NCI-H748 treated with DMSO at 0.1 percent for 48 hours (cell line): ENCODE data around the gene PARK7.
"Not testable (repeated sequence)": the region's sequence is repeated elsewhere in the genome, so short reads cannot be mapped to it uniquely, and the experiment has no call there.

Experiments used
- DNase-seq: peaks from one replicate; lab custom pipeline; 2025; lab: John Stamatoyannopoulos, UW

PARK7 gene

GRCh38 chr1:7943251-7943650, 18.3 kb upstream of the PARK7 start:
- no peak for DNase-seq

- no peak for DNase-seq
Observed at GRCh38 chr1:7948960-7949359, 12.6 kb upstream of the PARK7 start.

DNA sequence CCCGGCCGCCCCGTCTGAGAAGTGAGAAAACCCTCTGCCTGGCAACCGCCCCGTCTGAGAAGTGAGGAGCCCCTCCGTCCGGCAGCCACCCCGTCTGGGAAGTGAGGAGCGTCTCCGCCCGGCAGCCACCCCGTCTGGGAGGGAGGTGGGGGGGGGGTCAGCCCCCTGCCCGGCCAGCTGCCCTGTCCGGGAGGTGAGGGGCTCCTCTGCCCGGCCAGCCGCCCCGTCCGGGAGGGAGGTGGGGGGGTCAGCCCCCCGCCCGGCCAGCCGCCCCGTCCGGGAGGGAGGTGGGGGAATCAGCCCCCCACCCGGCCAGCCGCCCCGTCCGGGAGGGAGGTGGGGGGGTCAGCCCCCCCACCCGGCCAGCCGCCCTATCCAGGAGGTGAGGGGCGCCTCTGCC, 8.7 kb upstream of the PARK7 start:
- not testable (repeated sequence) for DNase-seq

DNA sequence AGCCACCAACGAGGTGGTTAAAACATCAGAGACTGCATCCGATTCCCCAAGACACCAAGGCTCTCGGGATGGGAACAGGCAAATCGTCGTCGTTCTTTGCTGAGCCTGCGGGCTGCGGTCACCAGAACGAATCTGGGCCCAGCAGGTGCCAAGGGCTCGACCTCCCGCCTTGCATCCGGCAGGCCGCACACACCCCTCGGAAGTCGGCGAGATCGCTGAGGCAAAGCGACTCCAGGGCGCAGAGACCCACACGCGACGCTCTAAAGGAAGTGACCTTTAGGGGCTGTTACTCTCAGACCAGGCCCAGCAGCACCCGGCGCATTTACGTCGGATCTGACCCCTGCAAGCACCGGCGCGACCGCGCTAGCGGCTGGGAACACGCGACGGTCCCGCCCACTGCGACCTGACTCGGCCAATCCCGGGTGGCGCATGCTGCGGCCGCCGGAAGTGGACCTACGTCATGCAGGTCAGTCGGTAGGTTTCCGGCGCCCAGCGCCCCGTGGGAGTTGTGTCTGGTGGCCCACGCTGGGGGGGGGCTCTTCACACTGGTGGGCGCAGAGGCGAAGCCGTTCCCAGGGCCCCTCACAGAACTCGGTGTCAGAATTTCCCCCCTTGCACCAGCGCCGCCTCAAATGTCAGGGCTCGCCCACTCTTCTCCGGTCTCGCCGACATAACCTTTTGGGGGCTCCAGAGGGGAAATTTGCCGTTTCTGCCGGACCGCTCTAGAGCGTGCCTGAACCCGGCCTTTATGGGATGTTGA, 7.5 kb upstream of the PARK7 start:
- DNase-seq, result peak; percentile 65

DNA sequence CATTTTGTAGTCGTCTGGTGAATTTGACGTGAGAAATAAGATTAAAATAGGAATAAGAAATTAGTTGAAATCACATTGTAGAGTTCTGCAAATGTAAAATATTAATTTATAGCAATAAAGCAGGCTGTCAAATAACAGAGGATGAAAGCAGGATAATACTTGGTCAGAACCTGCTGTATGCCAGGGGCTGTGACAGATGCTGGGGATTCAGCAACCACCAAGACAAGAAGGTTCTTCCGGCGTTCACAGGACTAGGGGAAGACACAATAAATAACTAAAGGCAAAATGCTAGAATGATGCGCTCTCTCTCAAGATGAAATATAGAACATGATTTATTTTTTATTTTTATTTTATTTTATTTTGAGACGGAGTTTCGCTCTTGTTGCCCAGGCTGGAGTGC, 6.8 kb upstream of the PARK7 start:
- no peak for DNase-seq

GRCh38 chr1:7956218-7957032, 5.1 kb upstream of the PARK7 start:
- no peak for DNase-seq

DNA sequence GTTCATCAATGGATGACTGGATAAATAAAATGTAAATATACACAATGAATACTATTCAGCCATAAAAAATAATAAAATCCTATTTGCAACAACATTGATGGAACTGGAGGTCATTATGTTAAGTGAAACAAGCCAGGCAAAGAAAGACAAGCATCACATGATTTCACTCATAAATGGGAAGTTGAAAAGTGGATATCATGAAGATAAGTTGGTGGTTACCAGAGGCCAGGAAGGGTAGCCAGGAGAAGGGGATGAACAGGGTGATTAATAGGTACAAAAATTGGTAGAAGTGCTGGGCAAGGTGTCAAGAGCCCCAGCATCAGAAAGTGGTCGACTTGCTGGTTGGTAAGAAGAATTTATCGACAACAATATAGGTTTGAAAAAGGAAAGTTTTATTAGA, 1.3 kb upstream of the PARK7 start:
- DNase-seq, result no peak

DNA sequence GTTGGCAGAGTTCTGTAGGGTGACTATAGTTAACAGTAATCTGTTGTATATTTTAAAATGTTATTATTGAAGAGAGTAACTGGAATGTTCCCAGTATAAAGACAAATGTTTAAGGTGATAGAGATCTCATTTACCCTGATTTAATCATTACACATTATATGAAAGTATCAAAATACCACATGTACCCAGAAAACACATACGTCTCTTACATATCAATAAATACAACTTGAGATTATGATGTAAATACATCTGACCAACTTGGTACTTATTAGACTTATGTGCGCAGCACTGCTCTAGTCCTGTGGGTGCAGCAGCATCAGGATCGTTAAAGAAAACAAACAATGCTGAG, 670 bp upstream of the PARK7 start:
- DNase-seq, result no peak

DNA sequence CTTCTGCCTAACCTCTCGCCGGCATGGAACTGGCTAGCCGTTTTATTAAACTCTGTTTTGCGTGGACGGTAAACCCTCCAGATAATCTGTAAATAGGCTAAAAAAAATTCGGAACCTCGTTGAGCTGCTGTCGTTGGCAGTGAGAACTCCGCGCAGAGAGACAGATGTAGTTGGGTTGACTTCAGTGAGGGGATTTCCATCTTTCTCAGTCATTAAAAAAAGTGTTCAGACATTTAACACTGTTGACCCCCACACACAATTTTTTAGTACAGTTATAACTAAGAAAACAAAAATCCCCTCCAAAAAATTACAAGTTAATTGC, 464 bp downstream of the PARK7 start:
- DNase-seq, result no peak

GRCh38 chr1:7962636-7963377, 1.3 kb downstream of the PARK7 start:
- no peak for DNase-seq

DNA sequence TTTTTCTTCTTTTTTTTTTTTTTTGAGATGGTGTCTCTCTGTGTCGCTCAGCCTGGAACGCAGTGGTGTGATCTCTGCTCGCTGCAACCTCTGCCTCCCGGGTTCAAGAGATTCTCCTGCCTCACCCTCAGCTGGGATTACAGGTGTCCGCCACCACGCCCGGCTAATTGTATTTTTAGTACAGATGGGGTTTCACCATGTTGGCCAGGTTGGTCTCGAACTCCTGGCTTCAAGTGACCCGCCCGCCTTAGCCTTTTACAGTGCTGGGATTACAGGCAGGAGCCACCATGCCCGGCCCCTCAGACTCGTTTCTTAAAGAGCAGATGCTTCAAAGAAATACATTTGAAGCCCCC, 1.8 kb downstream of the PARK7 start:
- DNase-seq, result not testable (repeated sequence)

GRCh38 chr1:7963841-7964240, 2.3 kb downstream of the PARK7 start:
- DNase-seq, result not testable (repeated sequence)

DNA sequence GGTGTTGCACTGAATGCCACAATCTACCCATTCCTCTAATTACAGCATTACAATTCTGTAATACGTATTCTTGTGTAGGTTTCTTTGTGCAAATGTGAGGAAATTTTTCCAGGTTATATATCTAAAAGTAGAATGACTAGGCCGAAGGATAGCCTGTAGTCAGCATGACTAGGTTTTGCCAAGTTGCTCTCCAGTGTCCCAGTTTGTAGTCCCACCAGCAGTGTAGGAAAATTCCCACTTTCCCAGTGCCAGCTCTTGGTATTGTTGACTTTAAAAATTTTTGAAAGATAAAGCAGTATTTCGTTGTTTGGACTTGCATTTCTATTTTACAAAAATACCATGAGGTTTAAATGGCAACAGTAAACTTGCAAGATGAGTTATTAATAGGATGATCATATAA, 3.0 kb downstream of the PARK7 start:
- no peak for DNase-seq

GRCh38 chr1:7967196-7967595, 5.7 kb downstream of the PARK7 start:
- no peak for DNase-seq

DNA sequence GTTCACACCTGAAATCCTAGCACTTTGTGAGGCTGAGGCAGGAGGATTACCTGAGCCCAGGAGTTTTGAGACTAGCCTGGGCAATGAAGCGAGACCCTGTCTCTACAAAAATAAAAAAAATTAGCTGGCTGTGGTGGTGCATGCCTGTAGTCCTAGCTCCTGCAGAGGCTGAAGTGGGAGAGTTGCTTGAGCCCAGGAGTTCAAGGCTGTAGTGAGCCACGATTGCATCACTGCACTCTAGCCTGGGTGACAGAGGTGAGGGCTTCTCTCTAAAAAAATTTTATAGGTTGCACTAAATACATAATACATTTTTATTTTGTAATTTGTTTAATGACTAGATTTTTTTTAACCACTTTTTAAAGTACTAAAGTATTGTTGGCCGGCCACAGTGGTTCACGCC, 6.1 kb downstream of the PARK7 start:
- no peak for DNase-seq

- no peak for DNase-seq
Observed at GRCh38 chr1:7970246-7970645, 8.7 kb downstream of the PARK7 start.

GRCh38 chr1:7971024-7971423, 9.5 kb downstream of the PARK7 start:
- no peak for DNase-seq

DNA sequence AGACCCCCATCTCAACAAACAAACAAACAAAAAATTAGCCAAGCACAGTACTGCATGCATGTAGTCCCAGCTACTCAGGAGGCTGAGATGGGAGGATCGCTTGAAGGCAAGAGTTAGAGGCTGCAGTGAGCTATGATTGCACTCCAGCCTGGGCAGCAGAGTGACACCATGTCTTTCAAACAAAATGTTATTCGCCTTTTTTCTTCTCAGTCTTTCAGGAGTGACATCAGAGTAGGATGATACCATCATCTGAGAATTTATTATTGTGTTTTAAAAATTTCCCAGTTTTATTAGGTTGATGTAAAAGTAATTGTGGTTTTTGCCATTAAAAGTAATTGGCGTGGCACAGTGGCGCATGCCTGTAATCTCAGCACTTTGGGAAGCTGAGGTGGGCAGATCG, 10.8 kb downstream of the PARK7 start:
- DNase-seq, result no peak

GRCh38 chr1:7973086-7973485, 11.6 kb downstream of the PARK7 start:
- DNase-seq, result no peak

DNA sequence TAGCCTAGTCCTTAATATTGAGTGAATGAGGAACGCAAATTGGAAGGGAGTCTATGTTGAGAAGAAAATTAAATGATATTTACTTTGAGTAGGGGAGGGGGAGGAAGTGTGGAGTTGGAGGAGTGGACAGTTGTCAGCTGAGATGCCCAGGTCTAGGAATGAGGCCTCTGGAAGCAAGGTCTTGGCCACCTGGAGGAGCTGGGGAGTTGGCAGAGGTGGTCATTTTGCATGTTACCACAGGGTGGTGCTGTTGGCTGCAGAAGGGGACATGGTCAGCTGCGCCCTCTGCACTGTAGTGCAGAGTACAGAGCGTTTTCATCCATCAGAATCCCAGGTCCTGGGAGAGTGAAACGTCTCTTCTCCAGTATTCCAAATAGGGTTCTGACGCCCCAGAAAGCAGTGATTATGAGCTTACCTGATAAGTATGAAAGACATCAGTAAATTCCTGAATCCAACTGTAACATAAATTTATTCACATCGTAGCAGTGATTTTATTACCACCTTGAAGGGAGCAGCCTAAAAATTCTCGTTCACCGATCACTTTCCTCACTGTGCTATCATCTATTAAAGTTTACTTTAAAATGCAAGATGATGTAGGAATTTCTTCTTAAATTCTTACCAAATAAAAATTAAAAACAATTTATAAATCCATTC, 13.8 kb downstream of the PARK7 start:
- peak; percentile 32 for DNase-seq

- DNase-seq, result no peak
Observed at GRCh38 chr1:7980984-7981383, 19.5 kb downstream of the PARK7 start.

- no peak for DNase-seq
Observed at GRCh38 chr1:7983086-7983778, 21.7 kb downstream of the PARK7 start.
